Endothelial cell of umbilical vein (primary cell): ENCODE data around the gene NEDD4L. TPM values are rescaled to one million over a fixed set of nuclear protein-coding genes. Genes with fewer than 3 reads are reported as not detected.

Experiments
- BruUV-seq: library from RNA; stranded (reverse); fragments of 400-500 nt; replicated peaks from 2 replicates; lab custom pipeline; 2021; lab: Mats Ljungman, UMichigan
- CTCF ChIA-PET: fragments of 300-600, 350-600 bp; sonication (Branson Sonifier 250); formaldehyde crosslinking; loops from one replicate; lab custom pipeline; 2021; ENCODE audit warnings: antibody characterized with exemption, inconsistent platforms; lab: Charles Lee
- POLR2A ChIA-PET: fragments of 300-600, 350-600 bp; sonication (Branson Sonifier 250); formaldehyde crosslinking; loops from one replicate; lab custom pipeline; 2021; ENCODE audit warnings: antibody characterized with exemption, inconsistent platforms; lab: Charles Lee
- DNase-seq: peaks from one replicate; pipeline ENCODE4 v3.0.0-alpha.2; 2011; ENCODE audit warnings: low read depth, low spot score
- FAIRE-seq: peaks from 2 replicates; lab custom pipeline; 2011; peaks lifted over from hg19 to GRCh38; lab: Jason Lieb, UNC
- H2AFZ ChIP-seq: 2 replicates; pipeline ENCODE4 v1.6.0; 2012; ENCODE audit warnings: low read depth, low read length, control low read depth, inconsistent platforms
- H3K27ac ChIP-seq: 2 replicates; pipeline ENCODE4 v1.5.1; 2011; ENCODE audit warnings: low read depth, mild to moderate bottlenecking, control low read depth, low read length, moderate library complexity; ENCODE audit not compliant: insufficient read depth
- H3K27me3 ChIP-seq, 2 experiments: 2 replicates each; pipeline versions ENCODE4 v1.6.0 to v1.6.1; 2011; ENCODE audit warnings: low read length in 2 of 2, mixed read lengths in 1 of 2; ENCODE audit not compliant: control insufficient read depth in 2 of 2, insufficient read depth in 2 of 2
- H3K36me3 ChIP-seq, 2 experiments: 2 replicates in 1 of 2; 3 replicates in 1 of 2; pipeline ENCODE4 v1.5.1; 2011; ENCODE audit warnings: low read length in 2 of 2, mild to moderate bottlenecking in 1 of 2, moderate library complexity in 1 of 2; ENCODE audit not compliant: control insufficient read depth in 2 of 2, insufficient read depth in 2 of 2; ENCODE audit errors: extremely low read depth in 1 of 2
- H3K4me1 ChIP-seq: 3 replicates; pipeline ENCODE4 v1.5.1; 2011; ENCODE audit warnings: mild to moderate bottlenecking, low read length; ENCODE audit not compliant: control insufficient read depth, insufficient read depth; ENCODE audit errors: extremely low read depth
- H3K4me2 ChIP-seq: 2 replicates; pipeline ENCODE4 v1.6.1; 2011; ENCODE audit warnings: low read length, control low read depth, mixed read lengths; ENCODE audit not compliant: insufficient read depth
- H3K4me3 ChIP-seq, 3 experiments: fragments of 200-600 bp in 1 of 3; sonication (generic), shearing (Covaris generic) in 1 of 3; replicated peaks in 1 of 3; 2 replicates each; pipeline ENCODE4 v1.5.1; 2011 to 2016; ENCODE audit warnings: control low read depth in 3 of 3, low read length in 3 of 3, mild to moderate bottlenecking in 2 of 3, inconsistent platforms in 1 of 3, low read depth in 1 of 3, moderate library complexity in 1 of 3; ENCODE audit not compliant: insufficient read depth in 1 of 3
- H3K79me2 ChIP-seq: 2 replicates; pipeline ENCODE4 v1.6.0; 2012; ENCODE audit warnings: low read length, inconsistent platforms; ENCODE audit not compliant: control insufficient read depth, insufficient read depth
- H3K9ac ChIP-seq: replicated peaks from 2 replicates; pipeline ENCODE3; 2011; ENCODE audit warnings: low read length, control low read depth; ENCODE audit not compliant: insufficient read depth; ENCODE audit errors: extremely low read depth
- H3K9me1 ChIP-seq: replicated peaks from 3 replicates; pipeline ENCODE4 v1.6.0; 2011; ENCODE audit warnings: mild to moderate bottlenecking, low read length; ENCODE audit not compliant: control insufficient read depth, insufficient read depth; ENCODE audit errors: extremely low read depth
- H3K9me3 ChIP-seq: replicated peaks from 2 replicates; pipeline ENCODE4 v1.5.1; 2012; ENCODE audit warnings: low read length, inconsistent platforms; ENCODE audit not compliant: control insufficient read depth, insufficient read depth
- H4K20me1 ChIP-seq: replicated peaks from 2 replicates; pipeline ENCODE3; 2011; ENCODE audit warnings: mild to moderate bottlenecking, low read length; ENCODE audit not compliant: control insufficient read depth, insufficient read depth; ENCODE audit errors: extremely low read depth
- EZH2 ChIP-seq: IDR thresholded peaks from 2 replicates; pipeline ENCODE4 v1.6.1; 2012; ENCODE audit warnings: borderline replicate concordance, low read depth, mild to moderate bottlenecking, moderate library complexity, low read length, inconsistent platforms; ENCODE audit not compliant: severe bottlenecking
- FOS ChIP-seq: IDR thresholded peaks from 2 replicates; pipeline ENCODE4 v1.6.1; 2011; ENCODE audit warnings: mild to moderate bottlenecking, low read length, moderate library complexity, borderline replicate concordance; ENCODE audit not compliant: insufficient read depth
- JUN ChIP-seq: IDR thresholded peaks from 2 replicates; pipeline ENCODE4 v1.6.1; 2011; ENCODE audit warnings: borderline replicate concordance, low read depth; ENCODE audit not compliant: insufficient read length, insufficient read depth
- MYC ChIP-seq: IDR thresholded peaks from one replicate; pipeline ENCODE4 v1.6.1; 2011; ENCODE audit warnings: mild to moderate bottlenecking, low read depth, low read length
- POLR2A ChIP-seq: IDR thresholded peaks from 2 replicates; pipeline ENCODE4 v1.6.1; 2012; ENCODE audit warnings: low read depth, mild to moderate bottlenecking, control low read depth, low read length
- POLR2AphosphoS5 ChIP-seq: IDR thresholded peaks from 2 replicates; pipeline ENCODE4 v1.6.1; 2012; ENCODE audit warnings: low read depth, mild to moderate bottlenecking, control low read depth, low read length, moderate library complexity; ENCODE audit not compliant: insufficient read depth
- dilution Hi-C: fragments of 300-500 bp; cut with MboI; formaldehyde crosslinking; loops from one replicate; pipeline ENCODE4 v1.15.0; 2019; ENCODE audit warnings: low sequenced_read_pairs; ENCODE audit not compliant: extremely low pct_ligation_motif_present
- intact Hi-C: fragments of 100-400 bp; cut with micrococcal nuclease; formaldehyde crosslinking; loops from one replicate; pipeline ENCODE4 v1.10.0; 2022
- polyA plus RNA-seq, 4 experiments: library from polyadenylated mRNA; depleted of rRNA in 3 of 4; stranded (reverse) in 3 of 4; unstranded in 1 of 4; fragments of >200 nt; gene quantifications; 2 replicates each; pipeline versions ENCODE4 v1.2.1 to v1.2.3, GENCODE V29; 2011 to 2012; ENCODE audit warnings: missing spikeins in 1 of 4
- total RNA-seq: library from RNA; stranded (reverse); gene quantifications from 2 replicates; pipeline ENCODE4 v1.2.3, GENCODE V29; 2021
- TF ChIP-seq, protein P1 (sequence below), 2 donors: IDR thresholded peaks; 1 replicate in 1 of 2; 2 replicates in 1 of 2; pipeline ENCODE4 v1.5.1; 2011; ENCODE audit warnings: low read length in 2 of 2, mild to moderate bottlenecking in 2 of 2, moderate library complexity in 2 of 2, control low read depth in 1 of 2, inconsistent platforms in 1 of 2, low read depth in 1 of 2; ENCODE audit not compliant: insufficient read depth in 1 of 2; ENCODE audit errors: extremely low read depth in 1 of 2

The NEDD4L gene
- total and polyA plus RNA-seq, 2 donors (not counting 3 experiments of a cell fraction or from before 2014, with no cell fraction given), result 20.5 to 78.9 TPM

- Histone ChIP-seq H3K9me1 (no peaks in the 10 kb centered on the region), H3K4me3 (no peak overlapping the region), H3K9me3 (no peaks in the 10 kb centered on the region), H3K27ac (no peak overlapping the region), H4K20me1 (no peaks in the 10 kb centered on the region), H3K79me2 (no peaks in the 10 kb centered on the region), H3K36me3 (peaks cover 0 to 2% of the 10 kb centered on the region in 2 experiments), H3K4me1 (peaks cover 16% of the 10 kb centered on the region), H3K9ac (no peak overlapping the region), H3K27me3 (no peaks in the 10 kb centered on the region), H2AFZ (no peak overlapping the region), H3K4me2 (no peak overlapping the region)
- dilution Hi-C loops (no loop called here), intact Hi-C loops (loop anchor here (1.0 kb wide), 1 partner anchor 93 kb away; no protein-coding TSS in a partner anchor)
- ChIA-PET CTCF (interaction anchor here (1.0 kb wide), 3 partner anchors 84 to 97 kb away, joined by 3 read pairs; no protein-coding TSS in a partner anchor), POLR2A (no interaction called here)
- FAIRE-seq, result no peak
- TF ChIP-seq JUN (no peak), POLR2AphosphoS5 (no peak), FOS (no peak)
- TF ChIP-seq, protein P1, sequence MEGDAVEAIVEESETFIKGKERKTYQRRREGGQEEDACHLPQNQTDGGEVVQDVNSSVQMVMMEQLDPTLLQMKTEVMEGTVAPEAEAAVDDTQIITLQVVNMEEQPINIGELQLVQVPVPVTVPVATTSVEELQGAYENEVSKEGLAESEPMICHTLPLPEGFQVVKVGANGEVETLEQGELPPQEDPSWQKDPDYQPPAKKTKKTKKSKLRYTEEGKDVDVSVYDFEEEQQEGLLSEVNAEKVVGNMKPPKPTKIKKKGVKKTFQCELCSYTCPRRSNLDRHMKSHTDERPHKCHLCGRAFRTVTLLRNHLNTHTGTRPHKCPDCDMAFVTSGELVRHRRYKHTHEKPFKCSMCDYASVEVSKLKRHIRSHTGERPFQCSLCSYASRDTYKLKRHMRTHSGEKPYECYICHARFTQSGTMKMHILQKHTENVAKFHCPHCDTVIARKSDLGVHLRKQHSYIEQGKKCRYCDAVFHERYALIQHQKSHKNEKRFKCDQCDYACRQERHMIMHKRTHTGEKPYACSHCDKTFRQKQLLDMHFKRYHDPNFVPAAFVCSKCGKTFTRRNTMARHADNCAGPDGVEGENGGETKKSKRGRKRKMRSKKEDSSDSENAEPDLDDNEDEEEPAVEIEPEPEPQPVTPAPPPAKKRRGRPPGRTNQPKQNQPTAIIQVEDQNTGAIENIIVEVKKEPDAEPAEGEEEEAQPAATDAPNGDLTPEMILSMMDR (IDR thresholded peaks at IDR 0.05; ENCODE audit: extremely low read depth in 1 of 2, insufficient read depth in 1 of 2, low read depth in 1 of 2, low read length in 2 of 2), result no peak
- no TSS peak for BruUV-seq
- DNase-seq, result no peak
Measured at GRCh38 chr18:58400331-58400870, 356.4 kb downstream of the NEDD4L start.

DNA sequence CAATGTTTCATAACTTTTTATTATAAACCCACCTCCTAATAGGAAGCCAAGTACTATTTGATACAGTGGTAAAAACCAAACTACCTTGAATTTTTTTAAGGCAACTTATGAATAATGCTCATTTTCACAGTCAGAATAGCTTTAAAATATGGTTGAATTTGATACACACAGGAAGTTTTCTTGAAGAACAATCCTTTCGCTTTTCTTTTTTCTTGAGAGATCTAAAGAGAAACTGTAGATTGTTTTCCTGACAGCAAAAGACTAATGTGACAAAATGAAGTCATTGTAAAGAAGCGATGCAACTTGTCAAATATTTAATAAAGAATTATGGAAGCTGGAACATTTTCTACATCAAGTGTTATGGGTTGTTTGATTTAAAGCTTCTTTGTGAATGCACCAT is 357.2 kb downstream of the NEDD4L start:
- H3K4me3 ChIP-seq, result no peak overlapping the region
- TF ChIP-seq JUN, result no peak
- TF ChIP-seq FOS, result no peak
- TF ChIP-seq EZH2, result no peak
- no peak for TF ChIP-seq MYC
- TF ChIP-seq POLR2A, result no peak
- DNase-seq (no peak), FAIRE-seq (no peak)
- no peaks in the 10 kb centered on the region for H3K9me1 ChIP-seq
- no peaks in the 10 kb centered on the region for H3K9me3 ChIP-seq
- H3K79me2 ChIP-seq, result no peaks in the 10 kb centered on the region
- no peaks in the 10 kb centered on the region for H3K36me3 ChIP-seq
- CTCF ChIA-PET, result interaction anchor here (0.7 to 1.9 kb wide), 4 partner anchors 58 to 279 kb away, joined by 3 to 4 read pairs (median 4); no protein-coding TSS in a partner anchor
- POLR2A ChIA-PET, result no interaction called here
- H4K20me1 ChIP-seq, result no peaks in the 10 kb centered on the region
- intact Hi-C loops (no loop called here), dilution Hi-C loops (no loop called here)
- H3K27me3 ChIP-seq, result no peaks in the 10 kb centered on the region
- no peak overlapping the region for H3K27ac ChIP-seq
- no peak overlapping the region for H3K4me2 ChIP-seq
- no peak overlapping the region for H3K9ac ChIP-seq
- no peak overlapping the region for H2AFZ ChIP-seq
- BruUV-seq, result no TSS peak
- H3K4me1 ChIP-seq, result peaks cover 16% of the 10 kb centered on the region
